Limb (tissue), 2 donors: ENCODE measurements around the gene PCDHGA6.
"Not testable (repeated sequence)": the region's sequence is repeated elsewhere in the genome, so short reads cannot be mapped to it uniquely, and the experiment has no call there.

ENCODE experiments used
- DNase-seq, 2 donors: peaks; one replicate each; pipeline ENCODE4 v3.0.0-alpha.2; 2016; ENCODE audit errors: extremely low spot score in 2 of 2

PCDHGA6 gene

DNA sequence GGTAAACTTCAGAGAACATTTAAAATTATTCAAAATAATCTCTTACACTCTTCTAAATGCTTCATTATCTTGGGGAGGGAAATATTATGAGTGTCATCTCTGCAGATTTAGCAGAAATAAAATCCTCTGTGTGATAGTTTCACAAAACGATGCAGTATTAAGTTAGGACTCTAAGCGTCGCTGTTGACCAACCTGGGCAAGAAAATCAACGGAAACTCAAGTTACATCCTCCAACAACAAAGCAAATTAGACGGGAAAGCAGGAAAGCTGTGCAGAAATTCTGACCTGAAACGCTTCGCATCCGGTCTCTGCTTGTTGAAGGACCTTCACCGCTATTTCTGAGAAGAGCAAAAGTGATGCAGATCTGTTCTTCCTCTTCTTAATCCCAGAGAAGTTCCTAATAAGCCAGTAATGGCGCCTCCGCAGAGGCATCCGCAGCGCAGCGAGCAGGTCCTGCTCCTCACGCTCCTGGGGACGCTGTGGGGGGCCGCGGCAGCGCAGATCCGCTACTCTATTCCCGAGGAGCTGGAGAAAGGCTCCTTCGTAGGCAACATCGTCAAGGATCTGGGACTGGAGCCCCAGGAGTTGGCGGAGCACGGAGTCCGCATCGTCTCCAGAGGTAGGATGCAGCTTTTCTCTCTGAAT lies at the start of gene PCDHGA6:
TSS of gene PCDHGA6 (plus strand) at position 219 of the 645 bp plus-strand sequence. CDS start at position 412, 193 bp downstream.
- no peak for DNase-seq

- peak in 1 of 2 donors; percentile 36 for DNase-seq
Measured at GRCh38 chr5:141326088-141326854, 47.4 kb upstream of the PCDHGA6 start.

DNA sequence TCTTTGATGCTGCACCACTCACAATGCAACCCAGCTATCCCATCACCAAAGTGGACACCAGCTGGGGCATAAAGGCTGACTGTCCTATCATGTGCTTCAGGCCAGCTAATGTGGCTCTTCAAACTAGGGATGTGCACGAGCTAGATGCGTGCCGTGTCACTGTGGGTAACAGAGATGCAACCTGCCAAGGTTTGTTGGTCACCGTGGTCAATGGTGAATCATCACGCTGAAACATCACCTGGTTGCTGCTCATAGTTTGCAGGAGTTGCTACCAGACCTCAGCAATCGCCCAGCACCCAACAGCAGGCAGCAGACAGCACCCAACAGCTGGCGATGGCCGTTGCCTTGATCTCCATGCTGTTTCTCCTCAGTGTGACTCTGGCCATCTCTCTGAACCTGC lies 45.5 kb upstream of the PCDHGA6 start:
- DNase-seq, result no peak

DNA sequence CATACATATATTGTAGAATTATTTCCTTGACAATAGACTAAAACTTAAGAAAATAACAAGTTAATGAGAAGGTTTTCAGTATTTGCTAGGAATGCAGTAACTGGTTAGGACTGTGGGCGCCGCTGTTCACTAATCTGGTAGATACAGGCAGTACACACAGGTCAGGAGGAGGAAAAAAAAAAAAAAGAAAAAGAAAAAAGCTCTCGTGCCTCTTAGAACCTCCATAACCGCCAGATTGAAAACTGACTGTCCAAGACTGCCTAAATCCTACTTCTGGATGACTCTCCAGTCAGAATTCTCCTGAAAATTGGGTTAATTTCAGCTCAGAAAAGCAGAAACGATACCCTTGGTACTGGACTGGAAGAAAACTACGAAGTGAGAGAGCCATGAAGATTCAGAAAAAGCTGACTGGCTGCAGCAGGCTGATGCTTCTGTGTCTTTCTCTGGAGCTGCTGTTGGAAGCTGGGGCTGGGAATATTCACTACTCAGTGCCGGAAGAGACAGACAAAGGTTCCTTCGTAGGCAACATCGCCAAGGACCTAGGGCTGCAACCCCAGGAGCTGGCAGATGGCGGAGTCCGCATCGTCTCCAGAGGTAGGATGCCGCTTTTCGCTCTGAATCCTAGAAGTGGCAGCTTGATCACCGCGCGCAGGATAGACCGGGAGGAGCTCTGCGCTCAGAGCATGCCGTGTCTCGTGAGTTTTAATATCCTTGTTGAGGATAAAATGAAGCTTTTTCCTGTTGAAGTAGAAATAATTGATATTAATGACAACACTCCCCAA lies 43.2 kb upstream of the PCDHGA6 start, which contains the start of gene PCDHGA1:
TSS of gene PCDHGA1 (plus strand) at position 216 of the 782 bp plus-strand sequence.
- DNase-seq, result no peak

DNA sequence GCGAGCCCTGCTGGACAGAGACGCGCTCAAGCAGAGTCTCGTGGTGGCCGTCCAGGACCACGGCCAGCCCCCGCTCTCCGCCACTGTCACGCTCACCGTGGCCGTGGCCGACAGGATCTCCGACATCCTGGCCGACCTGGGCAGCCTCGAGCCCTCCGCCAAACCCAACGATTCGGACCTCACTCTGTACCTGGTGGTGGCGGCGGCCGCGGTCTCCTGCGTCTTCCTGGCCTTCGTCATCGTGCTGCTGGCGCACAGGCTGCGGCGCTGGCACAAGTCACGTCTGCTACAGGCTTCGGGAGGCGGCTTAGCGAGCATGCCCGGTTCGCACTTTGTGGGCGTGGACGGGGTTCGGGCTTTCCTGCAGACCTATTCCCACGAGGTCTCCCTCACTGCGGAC lies 41.1 kb upstream of the PCDHGA6 start:
- not testable (repeated sequence) for DNase-seq

DNA sequence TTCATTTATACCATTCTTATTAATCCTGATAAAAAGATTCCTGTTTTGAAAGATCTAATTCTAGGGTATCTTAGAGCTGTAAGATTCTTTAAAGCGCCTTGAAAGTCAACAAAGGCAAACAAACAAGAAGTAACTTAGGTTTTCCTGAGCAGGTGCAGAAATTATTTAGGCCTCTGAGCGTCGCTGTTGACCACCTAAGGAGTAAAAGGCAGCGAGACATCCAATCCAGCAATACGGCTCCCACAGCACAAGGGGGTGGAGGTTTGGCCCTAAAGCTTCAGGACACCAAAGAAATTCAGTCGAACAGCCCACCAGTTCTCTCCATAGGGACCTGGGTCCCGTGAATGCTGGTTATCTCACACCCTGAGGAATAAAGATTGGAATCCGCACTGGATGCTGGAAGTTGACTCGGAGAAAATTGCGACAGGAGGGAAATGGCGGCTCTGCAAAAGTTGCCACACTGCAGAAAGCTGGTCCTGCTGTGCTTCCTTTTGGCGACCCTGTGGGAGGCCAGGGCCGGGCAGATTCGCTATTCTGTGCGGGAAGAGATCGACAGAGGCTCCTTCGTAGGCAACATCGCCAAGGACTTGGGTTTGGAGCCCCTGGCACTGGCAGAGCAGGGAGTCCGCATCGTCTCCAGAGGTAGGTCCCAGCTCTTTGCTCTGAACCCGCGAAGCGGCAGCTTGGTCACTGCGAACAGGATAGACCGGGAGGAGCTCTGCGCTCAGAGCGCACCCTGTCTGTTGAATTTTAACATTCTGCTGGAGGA lies 35.0 kb upstream of the PCDHGA6 start, which contains the start of gene PCDHGA2:
TSS of gene PCDHGA2 (plus strand) at position 223 of the 769 bp plus-strand sequence.
- peak; percentile 2 to 36 for DNase-seq

DNA sequence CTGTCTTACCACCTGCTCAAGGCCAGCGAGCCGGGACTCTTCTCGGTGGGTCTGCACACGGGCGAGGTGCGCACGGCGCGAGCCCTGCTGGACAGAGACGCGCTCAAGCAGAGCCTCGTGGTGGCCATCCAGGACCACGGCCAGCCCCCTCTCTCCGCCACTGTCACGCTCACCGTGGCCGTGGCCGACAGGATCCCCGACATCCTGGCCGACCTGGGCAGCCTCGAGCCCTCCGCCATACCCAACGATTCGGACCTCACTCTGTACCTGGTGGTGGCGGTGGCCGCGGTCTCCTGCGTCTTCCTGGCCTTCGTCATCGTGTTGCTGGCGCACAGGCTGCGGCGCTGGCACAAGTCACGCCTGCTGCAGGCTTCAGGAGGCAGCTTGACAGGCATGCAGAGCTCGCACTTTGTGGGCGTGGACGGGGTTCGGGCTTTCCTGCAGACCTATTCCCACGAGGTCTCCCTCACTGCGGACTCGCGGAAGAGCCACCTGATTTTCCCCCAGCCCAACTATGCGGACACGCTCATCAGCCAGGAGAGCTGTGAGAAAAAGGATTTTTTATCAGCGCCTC lies 32.8 kb upstream of the PCDHGA6 start:
- not testable (repeated sequence) for DNase-seq

DNA sequence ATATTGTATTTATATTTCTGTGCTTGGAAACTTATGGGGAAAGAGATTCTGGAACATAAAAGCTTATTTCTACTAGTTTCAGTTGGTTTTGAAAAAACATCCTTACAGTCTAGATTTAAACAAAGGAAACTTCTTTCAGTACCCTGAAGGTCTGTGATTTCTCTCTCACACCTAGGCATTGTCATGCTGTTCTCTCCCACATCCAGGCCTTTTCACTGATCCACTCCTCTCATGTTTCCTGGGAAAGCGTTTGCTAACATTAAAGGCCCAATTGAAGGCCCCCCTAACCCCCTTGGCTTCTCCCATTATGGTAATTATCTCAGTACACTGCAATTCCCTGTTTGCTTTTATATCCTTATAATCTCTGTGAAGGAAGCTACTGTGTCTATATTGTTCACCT lies 30.9 kb upstream of the PCDHGA6 start:
- no peak for DNase-seq

DNA sequence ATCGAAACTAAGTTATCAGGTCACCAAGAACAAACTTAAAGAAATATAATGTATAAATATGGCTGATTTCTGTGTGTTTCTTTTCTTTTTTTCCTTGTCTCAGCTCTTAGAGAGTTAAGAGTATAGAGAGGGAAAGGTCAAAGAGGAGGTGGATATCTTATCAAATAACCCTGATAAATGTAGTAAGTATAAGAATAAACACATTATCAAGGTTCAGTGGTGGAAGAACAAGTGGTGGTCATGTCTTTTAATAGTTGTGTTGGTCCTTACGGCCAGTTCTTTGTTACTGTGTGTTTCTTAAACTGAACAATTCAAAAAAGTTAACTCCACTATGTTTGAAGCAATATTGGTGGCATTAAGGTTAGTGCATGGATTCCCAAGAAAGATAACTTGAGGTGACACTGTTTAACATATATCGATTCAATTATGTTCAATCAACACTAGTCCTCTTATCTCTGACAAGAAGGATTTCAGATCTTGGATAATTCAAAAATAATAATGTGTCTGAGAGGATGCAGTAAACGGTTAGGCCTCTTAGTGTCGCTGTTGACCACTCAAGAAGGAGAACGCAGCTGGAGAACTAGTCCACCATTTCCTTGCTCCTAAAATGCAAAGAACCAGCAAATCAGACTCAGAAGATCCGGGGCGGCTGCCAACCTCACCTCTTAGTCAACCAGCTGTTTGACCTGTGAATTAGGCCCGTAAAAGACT lies 30.3 kb upstream of the PCDHGA6 start, which contains the start of gene PCDHGA3:
TSS of gene PCDHGA3 (plus strand) at position 588 of the 711 bp plus-strand sequence. CDS start 205 bp downstream, outside the sequence.
- DNase-seq, result peak in 1 of 2 donors; percentile 7

- no peak for DNase-seq
Measured at GRCh38 chr5:141343953-141344463, 29.7 kb upstream of the PCDHGA6 start.

DNA sequence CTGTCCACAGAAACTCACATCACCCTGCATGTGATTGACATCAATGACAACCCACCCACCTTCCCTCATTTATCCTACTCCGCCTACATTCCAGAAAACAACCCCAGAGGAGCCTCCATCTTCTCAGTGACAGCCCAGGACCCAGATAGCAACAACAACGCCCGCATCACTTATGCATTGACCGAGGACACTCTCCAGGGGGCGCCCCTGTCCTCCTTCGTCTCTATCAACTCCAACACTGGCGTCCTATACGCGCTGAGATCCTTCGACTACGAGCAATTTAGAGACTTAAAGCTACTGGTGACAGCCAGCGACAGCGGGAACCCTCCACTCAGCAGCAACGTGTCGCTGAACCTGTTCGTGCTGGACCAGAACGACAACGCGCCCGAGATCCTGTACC lies 28.4 kb upstream of the PCDHGA6 start:
- DNase-seq, result no peak

DNA sequence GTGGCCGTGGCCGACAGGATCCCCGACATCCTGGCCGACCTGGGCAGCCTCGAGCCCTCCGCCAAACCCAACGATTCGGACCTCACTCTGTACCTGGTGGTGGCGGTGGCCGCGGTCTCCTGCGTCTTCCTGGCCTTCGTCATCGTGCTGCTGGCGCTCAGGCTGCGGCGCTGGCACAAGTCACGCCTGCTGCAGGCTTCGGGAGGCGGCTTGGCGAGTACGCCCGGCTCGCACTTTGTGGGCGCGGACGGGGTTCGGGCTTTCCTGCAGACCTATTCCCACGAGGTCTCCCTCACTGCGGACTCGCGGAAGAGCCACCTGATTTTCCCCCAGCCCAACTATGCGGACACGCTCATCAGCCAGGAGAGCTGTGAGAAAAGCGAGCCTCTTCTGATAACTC lies 27.7 kb upstream of the PCDHGA6 start:
- not testable (repeated sequence) for DNase-seq

GRCh38 chr5:141349917-141350619 lies 23.6 kb upstream of the PCDHGA6 start, which contains the start of gene PCDHGB1:
Gene PCDHGB1 (plus strand): TSS chr5:141350099. CDS start chr5:141350261, 162 bp downstream.
- DNase-seq, result no peak

GRCh38 chr5:141351591-141351990 lies 22.1 kb upstream of the PCDHGA6 start:
- no peak for DNase-seq

- no peak for DNase-seq
Measured at GRCh38 chr5:141354900-141355469, 18.7 kb upstream of the PCDHGA6 start, which contains the start of gene PCDHGA4. Gene PCDHGA4 (plus strand): TSS chr5:141355021. CDS start chr5:141355108, 87 bp downstream.

DNA sequence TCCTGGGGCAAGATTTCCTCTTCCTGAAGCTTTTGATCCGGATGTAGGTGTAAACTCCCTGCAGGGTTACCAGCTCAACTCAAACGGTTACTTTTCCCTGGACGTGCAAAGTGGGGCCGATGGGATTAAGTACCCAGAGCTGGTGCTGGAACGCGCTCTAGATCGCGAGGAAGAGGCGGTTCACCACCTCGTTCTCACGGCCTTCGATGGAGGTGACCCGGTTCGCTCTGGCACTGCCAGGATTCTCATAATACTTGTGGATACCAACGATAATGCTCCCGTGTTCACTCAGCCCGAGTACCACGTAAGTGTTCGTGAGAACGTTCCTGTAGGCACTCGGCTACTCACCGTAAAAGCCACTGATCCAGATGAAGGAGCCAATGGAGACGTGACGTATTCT lies 18.1 kb upstream of the PCDHGA6 start:
- no peak for DNase-seq

- DNase-seq, result no peak
Measured at GRCh38 chr5:141356133-141356532, 17.6 kb upstream of the PCDHGA6 start.

- DNase-seq, result no peak
Measured at GRCh38 chr5:141356950-141357349, 16.7 kb upstream of the PCDHGA6 start.
